Endothelial cell of umbilical vein (primary cell): ENCODE measurements around the gene GRIK3.

Experiments used
- FOS ChIP-seq: IDR thresholded peaks from 2 replicates; pipeline ENCODE4 v1.6.1; 2011; ENCODE audit warnings: mild to moderate bottlenecking, low read length, moderate library complexity, borderline replicate concordance; ENCODE audit not compliant: insufficient read depth
- POLR2A ChIP-seq: IDR thresholded peaks from 2 replicates; pipeline ENCODE4 v1.6.1; 2012; ENCODE audit warnings: low read depth, mild to moderate bottlenecking, control low read depth, low read length
- TF ChIP-seq, protein P1 (sequence below), 2 donors: IDR thresholded peaks; 1 replicate in 1 of 2; 2 replicates in 1 of 2; pipeline ENCODE4 v1.5.1; 2011; ENCODE audit warnings: low read length in 2 of 2, mild to moderate bottlenecking in 2 of 2, moderate library complexity in 2 of 2, control low read depth in 1 of 2, inconsistent platforms in 1 of 2, low read depth in 1 of 2; ENCODE audit not compliant: insufficient read depth in 1 of 2; ENCODE audit errors: extremely low read depth in 1 of 2

DNA sequence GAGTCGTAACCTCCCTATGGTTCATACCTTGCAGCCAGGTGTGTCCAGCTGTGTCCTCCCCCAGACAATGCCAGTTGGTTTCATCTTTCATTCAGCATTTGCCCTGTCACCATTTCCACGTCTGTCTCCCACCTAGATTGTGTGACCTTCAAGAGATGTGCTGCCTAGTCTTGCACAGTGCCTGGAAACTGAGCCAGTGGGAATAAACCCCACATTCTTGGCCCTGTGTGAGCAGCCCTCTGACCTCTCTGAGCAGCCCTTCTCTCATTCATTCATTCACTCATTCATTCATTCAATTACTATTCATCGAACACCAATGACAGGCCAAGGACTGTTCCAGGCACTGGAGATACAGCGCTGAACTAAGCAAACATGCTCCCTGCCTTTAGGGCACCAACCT, 115.7 kb downstream of the GRIK3 start:
- TF ChIP-seq POLR2A = no peak
- TF ChIP-seq, protein P1, sequence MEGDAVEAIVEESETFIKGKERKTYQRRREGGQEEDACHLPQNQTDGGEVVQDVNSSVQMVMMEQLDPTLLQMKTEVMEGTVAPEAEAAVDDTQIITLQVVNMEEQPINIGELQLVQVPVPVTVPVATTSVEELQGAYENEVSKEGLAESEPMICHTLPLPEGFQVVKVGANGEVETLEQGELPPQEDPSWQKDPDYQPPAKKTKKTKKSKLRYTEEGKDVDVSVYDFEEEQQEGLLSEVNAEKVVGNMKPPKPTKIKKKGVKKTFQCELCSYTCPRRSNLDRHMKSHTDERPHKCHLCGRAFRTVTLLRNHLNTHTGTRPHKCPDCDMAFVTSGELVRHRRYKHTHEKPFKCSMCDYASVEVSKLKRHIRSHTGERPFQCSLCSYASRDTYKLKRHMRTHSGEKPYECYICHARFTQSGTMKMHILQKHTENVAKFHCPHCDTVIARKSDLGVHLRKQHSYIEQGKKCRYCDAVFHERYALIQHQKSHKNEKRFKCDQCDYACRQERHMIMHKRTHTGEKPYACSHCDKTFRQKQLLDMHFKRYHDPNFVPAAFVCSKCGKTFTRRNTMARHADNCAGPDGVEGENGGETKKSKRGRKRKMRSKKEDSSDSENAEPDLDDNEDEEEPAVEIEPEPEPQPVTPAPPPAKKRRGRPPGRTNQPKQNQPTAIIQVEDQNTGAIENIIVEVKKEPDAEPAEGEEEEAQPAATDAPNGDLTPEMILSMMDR (IDR thresholded peaks at IDR 0.05; ENCODE audit: extremely low read depth in 1 of 2, insufficient read depth in 1 of 2, low read depth in 1 of 2, low read length in 2 of 2) = no peak
- no peak for TF ChIP-seq FOS
